Suppressor macrophage treated with lipopolysaccharide for 4 hours (primary cell): Measurements from ENCODE around the gene SRGAP1.
"Not testable (repeated sequence)": the region's sequence is repeated elsewhere in the genome, so short reads cannot be mapped to it uniquely, and the experiment has no call there.

Experiments used
- DNase-seq: peaks from one replicate; pipeline ENCODE4 v3.0.0-alpha.2; 2020

The SRGAP1 gene

DNA sequence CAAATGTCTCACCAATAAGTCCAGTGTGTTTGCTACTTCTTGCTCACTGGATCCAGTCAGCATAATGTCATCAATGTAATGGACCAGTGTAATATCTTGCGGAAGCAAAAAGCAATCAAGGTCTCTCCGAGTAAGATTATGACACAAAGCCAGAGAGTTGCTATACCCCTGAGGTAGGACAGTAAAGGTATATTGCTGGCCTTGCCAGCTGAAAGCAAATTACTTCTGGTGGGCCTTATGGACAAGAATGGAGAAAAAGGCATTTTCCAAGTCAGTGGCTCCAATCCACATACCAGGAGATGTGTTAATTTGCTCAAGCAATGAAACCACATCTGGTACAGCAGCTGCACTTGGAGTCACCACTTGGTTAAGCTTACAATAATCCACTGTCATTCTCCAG lies 288.2 kb downstream of the SRGAP1 start:
- not testable (repeated sequence) for DNase-seq

DNA sequence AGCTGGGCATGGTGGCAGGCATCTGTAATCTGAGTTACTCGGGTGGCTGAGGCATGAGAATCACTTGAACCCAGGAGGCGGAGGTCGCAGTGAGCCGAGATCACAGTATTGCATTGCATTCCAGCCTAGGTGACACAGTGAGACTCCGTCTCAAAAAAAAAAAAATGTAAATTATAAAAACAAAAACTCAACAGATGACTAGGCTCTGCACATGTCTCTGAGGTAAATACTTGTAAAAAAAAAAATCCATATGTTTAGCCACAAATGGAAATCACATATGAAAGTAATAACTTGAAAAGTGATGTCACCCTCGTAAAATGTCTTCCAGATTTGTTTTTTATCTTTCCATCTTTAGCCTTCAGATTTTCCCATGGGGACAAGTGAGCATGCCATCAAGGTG lies 292.6 kb downstream of the SRGAP1 start:
- no peak for DNase-seq

DNA sequence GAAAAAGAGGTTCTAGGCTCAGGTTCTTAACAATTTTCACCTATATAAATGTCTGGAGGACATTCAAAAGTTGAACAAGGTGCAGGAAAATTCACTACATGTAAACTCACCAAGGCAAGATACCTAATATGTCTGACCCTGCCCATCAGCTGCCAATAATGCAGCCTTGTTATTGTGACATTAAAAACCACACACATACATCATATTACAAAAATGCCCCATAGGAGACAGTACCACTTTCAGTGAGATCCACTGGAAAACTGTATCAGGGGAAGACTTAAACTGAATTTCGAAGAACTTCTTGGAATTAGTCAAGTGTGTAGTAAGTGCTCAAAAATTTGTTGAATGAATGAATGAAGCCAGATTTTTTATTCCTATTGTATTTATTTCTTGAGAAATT lies 294.5 kb downstream of the SRGAP1 start:
- no peak for DNase-seq

DNA sequence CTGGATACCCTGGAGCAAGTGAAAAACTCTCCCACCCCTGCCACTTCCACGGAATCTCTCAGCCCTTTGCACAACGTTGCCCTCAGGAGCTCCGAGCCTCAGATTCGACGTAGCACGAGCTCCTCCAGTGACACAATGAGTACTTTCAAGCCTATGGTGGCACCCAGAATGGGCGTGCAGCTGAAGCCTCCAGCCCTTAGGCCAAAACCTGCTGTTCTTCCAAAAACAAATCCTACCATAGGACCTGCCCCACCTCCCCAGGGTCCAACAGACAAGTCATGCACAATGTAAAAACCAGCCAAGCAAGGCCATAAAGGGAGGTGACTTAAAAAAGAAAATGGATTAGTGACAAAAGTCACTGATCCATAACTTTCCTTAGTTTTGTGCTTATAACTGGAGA lies 297.9 kb downstream of the SRGAP1 start:
- no peak for DNase-seq

DNA sequence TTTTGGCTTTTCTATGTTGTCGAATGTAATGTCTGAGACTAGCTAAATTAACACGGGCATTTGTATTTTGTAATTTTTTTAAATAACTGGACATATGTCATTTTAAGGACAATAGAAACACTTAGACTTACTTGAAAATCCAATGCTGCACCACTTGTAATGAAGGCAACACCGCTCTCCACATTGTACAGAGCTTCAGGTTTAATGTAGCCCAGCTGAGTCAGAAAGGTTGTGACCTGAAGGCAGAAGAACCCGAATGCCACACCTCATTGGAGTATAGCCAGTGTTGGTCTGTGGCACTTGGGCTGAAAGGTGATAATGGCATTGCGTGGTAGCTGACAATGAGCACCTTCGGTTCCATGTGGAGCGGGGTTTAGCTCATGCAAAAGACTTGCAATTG lies 298.3 kb downstream of the SRGAP1 start:
- no peak for DNase-seq

DNA sequence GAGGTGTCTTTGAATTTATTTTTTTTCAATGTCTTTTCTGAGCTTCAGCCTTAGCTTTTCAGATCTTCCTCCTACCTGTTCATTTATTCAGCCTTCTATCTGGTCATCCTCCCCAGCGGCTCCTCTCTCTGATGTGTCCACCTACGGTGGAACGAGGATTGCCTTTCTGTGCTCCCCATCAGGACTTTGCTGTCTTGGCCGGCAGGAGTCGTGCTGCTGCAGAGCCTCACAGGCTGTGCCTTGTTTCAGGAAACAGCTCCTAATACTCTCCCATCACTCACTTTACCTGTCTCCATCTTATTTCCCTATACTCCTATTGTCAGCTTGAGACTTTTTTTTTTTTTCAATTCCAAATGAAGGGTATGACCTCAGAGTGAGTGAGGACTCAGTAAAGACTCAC lies 300.7 kb downstream of the SRGAP1 start:
- DNase-seq, result no peak

DNA sequence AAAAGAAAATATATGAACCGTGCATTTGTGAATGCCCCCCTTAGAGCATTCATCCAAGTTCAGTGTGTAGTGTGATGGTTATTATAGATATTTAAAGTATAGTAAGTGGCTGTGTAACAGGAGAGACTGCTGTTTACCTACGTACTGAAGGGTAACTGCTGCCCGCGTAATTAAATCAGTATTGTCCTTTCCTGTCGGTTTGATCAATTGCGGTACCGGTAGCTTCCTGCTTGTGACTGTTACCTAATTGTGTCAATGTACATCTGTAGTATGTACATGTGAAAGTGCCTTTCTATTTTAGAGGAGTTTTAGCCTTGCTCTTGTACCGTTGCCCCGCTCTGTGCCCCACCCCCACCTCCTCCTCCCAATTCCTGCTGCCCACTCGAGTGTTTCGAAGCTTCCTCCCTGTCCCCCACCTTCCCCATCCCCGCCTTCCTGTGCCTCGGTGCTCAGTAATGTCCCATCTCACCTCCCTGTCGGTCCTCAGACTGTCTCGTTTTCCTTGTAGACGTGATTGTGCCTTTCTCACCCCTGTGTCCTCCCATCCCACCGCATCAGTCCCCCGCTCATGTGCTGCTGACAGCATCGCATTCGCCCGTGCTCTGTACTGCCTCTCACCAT lies 302.6 kb downstream of the SRGAP1 start:
- no peak for DNase-seq

DNA sequence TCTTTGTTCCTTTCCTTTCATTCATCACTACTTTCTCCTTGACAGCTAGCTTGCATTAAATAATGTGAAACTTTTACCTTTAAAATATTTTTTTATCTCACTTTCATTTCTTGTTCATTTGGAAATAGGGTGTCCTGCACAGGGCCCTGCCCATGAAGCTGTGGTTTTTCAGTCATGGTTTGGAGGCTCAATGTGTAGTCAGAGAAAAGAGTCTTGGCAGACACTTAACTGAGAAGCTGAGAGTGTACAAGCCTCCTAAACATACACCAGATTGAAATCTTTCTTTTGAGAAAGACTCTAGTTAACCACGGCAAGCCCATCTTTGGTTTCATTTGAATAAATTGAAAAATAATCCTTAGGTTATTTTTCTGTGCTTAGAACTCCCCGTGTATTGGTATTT lies 303.4 kb downstream of the SRGAP1 start:
- DNase-seq, result no peak

DNA sequence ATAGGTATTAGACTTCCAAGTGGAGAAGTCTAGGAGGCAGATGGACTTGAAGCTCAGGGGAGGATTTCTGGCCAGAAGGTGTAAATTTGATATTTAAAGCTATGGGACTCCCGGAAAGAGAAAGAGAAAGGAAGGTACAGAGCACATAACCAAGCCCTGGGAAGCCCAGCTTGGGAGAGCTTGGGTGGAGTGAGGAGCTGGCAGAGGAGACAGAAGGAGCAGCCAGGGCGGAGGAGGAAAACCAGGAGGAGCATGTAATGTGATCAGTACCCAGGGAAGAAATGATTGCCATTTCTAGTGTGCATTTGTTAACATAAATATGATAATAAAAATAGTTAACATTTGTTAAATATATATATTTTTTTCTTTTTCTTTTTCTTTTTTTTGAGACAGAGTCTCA lies 310.2 kb downstream of the SRGAP1 start:
- no peak for DNase-seq

DNA sequence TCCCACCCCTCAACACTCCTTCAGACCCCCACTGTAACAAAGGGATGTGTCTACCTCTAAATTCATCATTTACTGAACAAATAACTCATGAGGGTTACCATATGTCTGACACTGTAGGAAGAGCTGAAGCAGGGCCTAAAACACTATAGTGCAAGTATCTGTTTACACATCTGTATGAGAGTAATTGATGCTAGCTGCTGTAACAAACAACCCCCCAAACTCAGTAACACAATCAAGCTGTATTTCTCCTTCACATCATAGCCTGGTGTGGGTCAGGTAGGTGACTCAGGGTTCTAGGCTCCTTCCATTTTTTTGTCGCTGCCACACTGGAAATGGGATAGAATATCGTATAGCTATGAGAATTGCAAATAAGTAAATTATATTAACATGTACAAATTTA lies 312.6 kb downstream of the SRGAP1 start:
- no peak for DNase-seq

DNA sequence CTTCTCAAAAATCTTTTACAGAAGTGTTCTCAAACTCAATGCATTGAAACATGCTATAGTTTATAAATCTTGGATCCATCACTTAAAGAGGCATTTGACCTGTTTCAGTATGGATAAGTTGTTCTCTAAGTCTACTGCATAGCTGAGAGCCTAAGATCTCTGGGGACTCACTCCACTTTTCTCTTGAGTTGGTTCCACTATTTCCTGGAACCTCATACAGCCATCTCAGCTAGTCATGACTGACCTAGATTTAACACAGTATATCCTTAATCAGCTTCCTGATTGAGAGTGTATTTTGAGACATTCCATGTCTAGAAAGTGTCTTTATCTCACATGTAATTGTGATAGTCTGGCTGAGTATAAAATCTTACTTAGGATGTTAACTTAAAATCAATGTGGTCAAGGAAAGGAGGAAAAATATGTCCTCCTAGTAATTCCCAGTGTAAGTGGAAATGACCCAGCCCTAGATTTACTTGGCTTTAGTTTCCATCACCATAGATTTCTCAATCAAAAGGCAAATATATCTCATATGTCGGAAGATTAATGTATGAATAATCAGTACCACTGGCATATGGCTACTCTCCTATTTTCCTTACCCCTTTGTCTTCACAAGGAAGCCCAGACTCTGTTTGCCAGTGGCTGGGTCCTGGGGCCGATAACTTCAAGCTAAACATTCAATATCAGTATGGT lies 315.7 kb downstream of the SRGAP1 start:
- no peak for DNase-seq

DNA sequence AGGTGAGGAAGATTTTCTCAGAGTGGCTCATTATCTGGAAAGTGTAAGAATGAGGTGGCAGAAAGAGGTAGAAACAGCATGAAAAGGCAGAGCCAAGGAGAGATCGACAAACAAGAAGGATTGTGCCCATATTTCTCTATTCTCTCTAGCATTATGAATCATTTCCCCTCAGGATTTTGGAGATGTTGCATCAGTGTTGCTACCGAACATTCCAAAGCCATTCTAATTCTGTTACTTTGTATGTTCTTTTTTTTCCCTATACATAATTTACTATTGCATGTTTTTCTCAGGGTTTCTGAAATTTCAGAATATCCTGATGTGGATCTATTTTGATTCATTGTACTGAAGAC lies 316.2 kb downstream of the SRGAP1 start:
- no peak for DNase-seq

DNA sequence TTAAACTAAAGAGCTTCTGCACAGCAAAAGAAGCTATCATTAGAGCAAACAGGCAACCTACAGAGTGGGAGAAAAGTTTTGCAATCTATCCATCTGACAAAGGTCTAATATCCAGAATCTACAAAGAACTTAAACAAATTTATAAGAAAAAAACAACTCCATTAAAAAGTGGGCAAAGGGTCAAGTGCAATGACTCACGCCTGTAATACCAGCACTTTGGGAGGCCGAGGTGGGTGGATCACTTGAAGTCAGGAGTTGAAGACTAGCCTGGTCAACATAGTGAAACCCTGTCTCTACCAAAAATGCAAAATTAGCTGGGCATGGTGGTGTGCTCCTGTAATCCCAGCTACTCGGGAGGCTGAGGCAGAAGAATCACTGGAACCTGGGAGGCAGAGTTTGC lies 322.1 kb downstream of the SRGAP1 start:
- not testable (repeated sequence) for DNase-seq

DNA sequence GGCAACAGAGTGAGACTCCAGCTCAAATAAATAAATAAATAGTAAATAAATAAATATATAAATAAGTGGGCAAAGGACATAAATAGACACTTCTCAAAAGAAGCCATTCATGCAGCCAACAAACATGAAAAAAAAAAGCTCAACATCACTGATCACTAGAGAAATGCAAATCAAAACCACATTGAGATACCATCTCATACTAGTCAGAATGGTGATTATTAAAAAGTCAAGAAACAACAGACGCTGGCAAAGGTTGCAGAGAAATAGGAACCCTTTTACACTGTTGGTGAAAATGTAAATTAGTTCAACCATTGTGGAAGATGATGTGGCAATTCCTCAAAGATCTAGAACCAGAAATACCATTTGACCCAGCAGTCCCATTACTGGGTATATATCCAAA lies 322.5 kb downstream of the SRGAP1 start:
- DNase-seq, result not testable (repeated sequence)

DNA sequence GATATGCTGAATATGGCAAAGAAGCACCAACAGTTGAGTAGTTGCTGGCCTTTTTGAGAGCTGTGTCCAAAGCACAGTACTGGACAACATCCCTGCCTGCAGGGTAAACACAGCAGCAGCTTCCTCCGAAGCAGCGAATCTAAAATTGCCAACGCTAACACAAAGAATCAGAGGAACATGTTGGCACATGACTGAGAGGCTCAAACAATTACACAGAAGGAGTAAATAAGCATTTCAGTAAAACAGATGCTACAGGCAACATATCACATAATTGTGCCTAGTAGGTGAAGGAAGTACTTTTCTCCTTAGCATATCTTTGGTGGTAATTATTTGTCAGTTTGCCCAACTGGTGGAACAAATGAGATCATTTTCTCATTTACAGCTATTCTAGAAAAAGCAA lies 325.5 kb downstream of the SRGAP1 start:
- DNase-seq, result no peak

DNA sequence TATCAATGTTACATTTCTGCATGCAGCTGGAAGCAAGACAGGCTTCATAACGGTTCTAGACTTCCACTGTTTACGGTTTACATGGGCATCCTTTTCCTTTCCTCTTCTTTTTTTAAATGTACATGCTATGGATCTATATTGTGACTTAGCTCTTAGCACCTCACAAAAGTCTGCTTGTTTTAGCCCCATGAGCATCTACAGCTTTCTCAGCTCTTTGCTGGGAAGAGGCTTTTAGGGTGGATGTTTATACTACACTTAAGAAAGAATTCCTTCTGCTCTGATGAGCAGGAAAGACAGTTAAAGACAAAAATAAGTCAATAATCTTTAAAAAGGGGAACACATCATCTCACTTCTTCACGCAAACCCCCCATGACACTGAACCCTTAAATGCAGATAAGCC lies 326.2 kb downstream of the SRGAP1 start:
- no peak for DNase-seq

DNA sequence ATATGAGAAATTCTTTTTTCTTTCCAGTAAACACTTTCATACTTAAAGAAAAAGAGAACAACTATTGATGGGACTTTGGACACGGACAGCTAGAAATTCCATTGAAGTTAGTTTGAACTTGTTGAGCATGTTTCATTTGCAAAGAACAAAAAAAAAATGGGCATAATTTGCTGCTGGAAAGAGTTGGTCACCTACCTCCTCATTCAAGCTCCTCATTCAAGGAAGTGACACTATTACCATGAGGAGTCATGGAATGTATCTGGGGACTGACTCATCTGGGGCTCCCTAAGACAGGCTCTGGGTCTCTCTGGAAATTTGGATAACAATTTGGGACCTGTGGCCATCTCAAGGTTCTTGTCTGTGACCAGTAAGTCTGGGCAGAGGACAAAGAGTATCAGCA lies 327.2 kb downstream of the SRGAP1 start:
- peak; percentile 46 for DNase-seq

DNA sequence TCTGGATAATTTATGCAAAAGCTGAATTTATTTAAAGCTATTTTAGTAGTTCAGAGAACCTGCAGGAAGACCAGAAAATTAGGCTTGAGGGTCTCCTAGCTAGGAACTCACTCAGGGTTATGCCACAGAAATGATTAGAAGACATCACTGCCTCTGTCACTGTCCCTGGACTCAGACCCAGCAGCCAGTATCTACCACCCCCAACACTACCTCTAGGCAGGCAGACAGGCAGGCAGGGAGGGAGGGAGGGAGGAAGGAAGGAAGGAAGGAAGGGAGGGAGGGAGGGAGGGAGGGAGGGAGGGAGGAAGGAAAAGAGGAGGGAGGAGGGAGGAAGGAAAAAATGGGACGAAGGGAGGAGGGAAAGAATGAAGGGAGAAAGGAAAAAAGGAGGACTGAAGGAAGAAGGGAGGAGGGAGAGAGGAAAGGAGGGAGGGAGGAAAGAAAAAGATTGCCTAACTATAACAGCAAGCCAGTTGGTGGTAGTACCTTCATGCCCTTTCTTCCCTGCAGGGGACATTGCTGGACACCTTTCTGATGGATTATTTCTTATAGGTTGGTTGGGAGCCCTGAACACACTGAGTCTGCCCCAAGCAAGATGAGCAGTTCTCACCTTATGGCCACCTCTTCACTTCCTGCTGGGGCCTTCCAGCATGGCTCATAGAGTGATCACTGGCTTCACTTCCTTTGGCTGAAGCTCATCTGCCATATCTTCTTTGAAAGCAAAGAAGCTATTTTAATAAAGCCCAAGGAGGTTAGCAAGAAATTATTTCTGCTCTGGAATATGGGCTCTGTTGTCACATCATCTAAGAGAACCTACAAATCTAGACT lies 327.9 kb downstream of the SRGAP1 start:
- no peak for DNase-seq

DNA sequence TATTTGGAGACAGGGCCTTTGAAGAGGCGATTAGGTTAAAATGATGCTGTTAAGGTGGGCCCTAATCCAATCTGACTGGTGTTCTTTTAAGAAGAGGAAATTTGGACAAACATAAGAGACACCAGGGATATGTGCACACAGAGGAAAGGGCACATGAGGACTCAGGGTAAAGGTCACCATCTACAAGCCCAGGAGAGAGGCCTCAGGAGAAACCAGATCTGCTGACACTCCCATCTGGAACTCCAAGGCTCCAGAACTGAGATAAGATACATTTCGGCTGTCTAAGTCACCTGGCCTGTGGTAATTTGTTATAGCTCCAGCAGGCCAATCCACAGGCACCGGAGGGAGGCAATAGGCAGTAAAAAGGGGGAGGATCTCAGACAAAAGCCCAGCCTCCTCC lies 329.0 kb downstream of the SRGAP1 start:
- DNase-seq, result no peak

DNA sequence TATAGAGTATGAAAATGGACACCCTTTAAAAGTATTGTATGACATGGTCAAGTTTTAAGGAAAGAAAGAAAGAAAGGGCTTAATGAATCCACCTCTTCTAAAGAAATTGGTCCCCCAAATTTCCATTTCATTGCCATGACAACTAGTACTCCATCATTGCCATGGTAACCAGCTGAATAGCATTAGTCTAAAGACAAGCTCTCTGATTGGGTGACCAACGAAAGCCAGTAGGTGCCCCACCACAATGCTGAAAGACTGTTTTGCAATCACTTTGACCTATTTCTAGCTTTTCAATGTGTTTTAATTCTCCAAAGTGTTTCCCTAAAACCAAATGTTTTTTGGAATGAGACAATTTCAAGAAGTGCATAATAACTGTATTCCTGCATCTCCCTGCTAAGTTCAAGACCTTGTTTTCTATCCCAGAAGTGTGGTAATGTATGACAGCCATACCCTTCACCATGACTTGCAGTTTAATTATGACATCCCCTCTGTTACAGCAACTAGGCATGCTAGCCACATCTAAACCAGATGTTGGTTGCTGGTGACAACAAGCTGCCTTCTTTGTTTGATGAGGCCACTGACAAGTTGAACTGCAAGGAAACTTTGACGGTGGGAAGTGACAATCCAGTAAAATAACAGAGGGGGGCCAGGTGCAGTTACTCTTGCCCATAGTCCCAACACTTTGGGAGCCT lies 330.9 kb downstream of the SRGAP1 start:
- no peak for DNase-seq

DNA sequence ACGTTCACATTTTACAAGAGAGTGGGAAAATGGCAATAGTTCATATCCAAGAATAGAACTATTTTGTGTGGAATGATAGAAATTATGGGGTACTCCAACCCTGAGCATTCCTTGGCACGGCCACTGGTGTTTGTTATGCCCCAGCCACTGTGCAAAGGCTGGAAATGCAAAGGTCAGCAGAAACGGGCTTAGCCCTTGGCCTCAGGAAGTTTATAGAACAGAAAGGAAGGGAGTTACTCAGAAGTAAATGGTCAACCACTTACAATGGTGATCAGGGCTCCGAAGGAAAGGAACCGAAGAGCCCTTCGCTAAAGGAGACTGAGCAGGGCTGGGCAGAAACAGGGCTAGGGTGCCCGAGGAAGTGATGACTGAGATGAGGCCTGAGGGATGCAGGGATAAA lies 332.5 kb downstream of the SRGAP1 start:
- no peak for DNase-seq

DNA sequence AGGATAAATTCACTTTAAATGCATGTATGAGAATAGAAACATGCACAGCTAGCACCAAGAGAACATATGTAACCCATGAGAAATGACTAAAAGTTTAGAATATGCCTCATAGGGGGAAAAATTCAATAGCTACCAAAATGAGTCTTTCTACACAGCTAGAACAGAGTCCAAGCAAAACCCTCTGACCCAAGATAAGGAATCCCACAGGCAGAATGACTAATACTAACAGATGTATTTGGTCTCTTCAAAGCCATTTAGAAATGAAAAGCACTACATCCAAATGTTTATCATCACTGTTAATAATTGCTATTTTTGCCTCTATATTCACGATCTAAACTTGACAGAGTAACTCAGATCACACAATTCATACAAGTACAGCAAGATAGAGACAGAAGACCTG lies 333.6 kb downstream of the SRGAP1 start:
- DNase-seq, result no peak

DNA sequence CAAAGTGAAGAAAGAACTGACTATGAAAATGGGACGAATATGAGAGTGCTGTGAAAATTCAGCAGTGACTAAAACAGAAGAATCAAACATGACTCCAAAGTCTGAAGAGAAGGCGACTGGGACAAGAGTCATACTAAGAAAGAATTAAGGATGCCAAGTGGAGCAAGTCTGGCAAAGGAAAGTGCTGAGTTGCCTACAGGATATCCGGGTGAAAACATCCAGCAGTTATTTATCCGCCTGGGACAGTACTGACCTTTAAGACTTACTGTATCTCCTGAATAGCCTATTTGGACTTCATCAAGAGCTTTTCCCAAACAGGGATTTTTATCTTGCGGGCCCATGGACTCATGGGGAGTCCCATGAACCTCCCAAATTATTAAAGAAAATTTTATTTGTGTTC lies 336.5 kb downstream of the SRGAP1 start:
- no peak for DNase-seq
